HG03378 (cell line): ENCODE data around the gene DAAM2.

Source experiments
- ATAC-seq: cut with Tn5 transposase; IDR thresholded peaks from one replicate; pipeline ENCODE4 v1.9.1; 2021; ENCODE audit warnings: mild to moderate bottlenecking, moderate library complexity; ENCODE audit not compliant: unreplicated experiment

DAAM2 gene

DNA sequence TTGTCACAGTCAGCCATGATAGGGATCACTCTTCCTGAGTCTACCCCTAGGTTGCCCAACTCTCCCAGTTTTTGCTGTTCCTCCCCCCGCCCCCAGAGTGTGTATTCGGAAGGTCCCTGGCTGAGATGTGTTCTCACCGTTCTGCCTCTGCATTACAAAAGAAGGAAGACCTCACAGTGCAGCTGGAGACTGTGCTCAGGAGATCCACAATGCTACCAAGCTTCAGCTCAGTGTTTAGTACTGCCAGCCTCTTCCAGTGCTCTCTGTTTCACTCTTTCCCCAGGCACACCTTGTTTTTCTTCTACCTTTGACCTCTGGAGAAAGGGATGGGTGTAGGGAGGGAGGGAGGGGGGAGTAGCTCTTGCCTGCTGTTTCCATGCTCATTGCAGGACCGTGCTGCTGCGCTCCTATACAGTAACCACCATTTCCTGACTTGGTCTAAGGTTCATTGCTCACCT, 155.5 kb downstream of the DAAM2 start:
- no peak for ATAC-seq

DNA sequence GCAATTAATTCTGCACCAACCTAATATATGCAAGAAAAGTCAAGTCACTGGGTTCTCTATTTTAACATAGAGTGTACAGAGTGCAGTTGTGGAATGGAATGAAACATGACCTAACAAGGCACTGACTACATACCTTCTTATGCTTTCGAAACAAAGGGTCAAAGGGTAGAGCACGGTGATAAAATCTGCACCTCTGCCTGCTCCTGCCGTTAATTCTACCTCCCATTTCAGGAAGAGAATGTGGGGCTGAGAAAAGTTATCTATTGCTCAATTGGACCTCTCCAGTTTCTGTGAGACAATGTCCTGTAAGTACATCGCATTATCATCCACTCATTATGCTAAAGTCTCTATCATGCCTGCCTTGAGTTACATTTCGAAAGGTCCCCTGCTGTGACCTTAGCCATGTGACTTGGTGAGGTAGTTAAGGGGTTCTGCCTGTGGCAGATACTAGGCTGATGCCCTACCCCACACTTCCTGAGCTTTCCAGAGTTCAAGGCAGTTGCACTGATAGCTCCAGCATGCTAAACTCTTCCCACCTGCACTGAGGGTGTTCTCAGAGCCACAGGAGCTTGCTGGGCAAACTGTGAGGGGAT, 156.1 kb downstream of the DAAM2 start:
- ATAC-seq, result no peak

DNA sequence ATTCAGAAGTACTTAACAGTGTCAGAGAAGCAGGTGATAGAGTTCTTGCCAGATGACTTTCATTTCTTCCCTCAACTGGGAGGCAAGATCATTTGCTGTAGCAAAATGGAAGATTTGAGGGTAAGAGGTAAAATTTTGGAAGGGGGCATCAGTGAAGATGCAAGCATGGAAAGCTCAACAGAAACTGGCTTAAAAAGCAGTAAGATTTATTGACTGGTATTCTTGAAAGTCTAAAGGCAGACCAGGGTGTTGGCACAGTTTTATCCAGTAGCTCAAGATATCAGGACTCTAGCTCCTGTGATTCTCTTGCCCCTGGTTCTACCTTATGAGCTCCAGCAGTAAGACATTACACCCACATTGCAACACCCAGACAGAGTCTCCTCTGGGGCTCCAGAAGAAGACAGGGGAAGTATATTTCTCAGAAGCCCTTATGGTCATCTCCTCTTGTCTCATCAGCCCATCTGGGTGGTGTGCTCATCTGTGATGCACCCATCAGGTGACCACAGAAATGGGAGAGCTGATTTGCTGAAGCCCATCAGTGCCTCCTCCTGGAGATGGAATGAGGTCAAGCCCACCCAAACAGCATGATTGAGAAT, 158.0 kb downstream of the DAAM2 start:
- ATAC-seq, result no peak

DNA sequence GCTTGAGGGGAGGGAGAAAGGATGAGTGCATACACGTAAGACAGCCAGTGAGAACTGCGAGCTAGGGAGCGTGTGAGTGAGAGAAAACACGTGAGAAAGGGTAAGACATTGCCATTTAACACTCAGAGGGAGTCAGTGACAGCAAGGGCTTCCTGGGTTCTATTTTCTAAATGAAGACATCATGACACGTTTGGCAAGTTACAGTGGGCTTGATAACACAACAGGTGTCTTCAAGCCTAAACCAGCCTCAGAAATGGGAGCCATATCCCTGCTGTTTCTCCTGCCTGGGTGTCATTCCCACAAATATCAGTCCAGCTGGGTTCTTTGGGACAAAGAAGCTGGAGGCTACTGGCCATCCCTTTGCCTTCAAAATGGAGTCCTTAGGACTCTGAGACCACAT, 159.0 kb downstream of the DAAM2 start:
- no peak for ATAC-seq

DNA sequence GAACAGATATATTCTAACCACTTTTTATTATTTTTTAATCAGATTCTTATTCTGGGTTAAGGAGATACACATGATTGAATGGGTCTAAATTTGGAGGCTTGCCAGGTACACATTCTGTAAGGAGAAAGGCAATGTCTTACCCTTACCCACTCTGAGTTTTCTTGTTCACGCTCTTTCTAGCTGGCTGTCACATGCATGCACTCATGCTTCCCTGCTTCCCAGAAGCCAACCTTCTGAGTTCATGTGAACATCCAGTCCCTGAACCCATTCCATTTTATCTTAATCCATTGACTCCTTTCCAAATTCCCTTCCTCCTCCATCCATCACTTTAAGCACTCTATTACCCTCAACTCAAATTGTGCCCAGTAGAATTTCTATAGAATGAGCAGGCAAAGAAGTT, 159.5 kb downstream of the DAAM2 start:
- no peak for ATAC-seq

DNA sequence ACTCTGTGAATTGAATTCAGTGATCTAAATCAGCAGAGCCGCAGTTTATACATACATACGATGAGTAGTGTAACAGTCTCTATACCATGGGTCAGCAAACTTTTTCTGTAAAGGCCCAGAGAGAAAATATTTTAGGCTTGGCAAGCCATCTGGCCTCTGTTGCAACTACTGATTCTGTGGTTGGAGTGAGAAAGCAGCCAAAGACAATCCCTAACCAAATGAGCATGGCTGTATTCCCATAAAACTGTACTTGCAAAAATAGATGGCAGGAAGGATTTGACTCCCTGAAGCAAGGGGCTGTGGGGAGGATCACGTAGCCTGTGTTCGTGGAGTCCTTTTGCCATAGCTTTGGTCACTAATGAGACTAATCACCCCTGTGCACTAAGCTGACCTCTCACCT, 160.0 kb downstream of the DAAM2 start:
- no peak for ATAC-seq

DNA sequence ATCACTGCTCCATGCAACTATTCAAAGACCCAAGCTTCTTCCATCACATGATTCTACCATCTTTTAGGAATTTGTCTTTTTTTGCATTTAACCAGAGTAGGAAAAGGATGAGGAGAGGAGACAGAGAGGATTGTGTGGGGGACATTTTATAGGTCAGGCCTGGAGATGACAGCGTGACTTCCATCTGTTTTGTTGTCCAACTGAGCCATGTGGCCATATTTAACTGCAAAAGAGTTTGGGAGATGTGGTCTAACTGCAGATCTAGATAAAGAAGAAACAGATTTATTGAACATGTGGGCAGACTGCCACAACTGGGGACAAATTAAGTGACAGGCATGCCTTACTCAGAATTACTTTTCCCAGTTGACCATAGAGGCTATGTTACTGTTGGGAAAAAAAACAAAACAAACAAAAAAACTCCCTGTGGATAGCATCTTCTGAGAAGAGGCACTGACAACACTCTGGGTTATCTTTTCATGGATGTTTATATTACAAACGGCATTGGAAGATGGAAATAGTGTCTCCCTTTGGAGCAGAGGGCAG, 161.0 kb downstream of the DAAM2 start:
- no peak for ATAC-seq
